OCI-LY1 (cell line): ENCODE data around the gene ZSCAN2.

Experiments used
- EZH2 ChIP-seq: fragments of 200-600 bp; sonication (generic), shearing (Covaris generic); IDR thresholded peaks from 2 replicates; pipeline ENCODE4 v1.8.0; 2017; ENCODE audit warnings: borderline replicate concordance, mixed run types, mild to moderate bottlenecking, antibody characterized with exemption, low read length, moderate library complexity, mixed read lengths
- TF ChIP-seq, protein P1 (sequence below): fragments of 200-600 bp; sonication (generic), shearing (Covaris generic); IDR thresholded peaks from 2 replicates; pipeline ENCODE4 v1.5.1; 2017; ENCODE audit warnings: mild to moderate bottlenecking, antibody characterized with exemption, low read length, moderate library complexity, mixed read lengths

DNA sequence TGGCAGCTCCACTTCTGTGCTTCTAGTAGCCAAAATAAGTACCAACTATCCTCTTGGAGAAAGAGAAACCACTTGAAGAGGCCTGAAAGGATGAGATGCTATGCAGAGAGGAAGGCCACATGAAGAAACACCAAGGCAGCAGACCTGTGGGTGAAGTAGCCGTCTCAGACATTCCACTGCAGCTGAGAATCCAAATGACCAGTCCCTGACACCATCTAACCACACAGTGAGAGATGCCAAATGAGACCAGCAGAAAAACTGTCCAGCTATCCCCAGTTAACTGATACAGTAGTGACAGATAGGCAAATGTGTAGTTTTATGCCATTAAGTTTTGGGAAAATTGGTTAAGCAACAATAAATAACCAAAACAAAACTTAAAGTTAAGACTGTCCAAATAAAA, 47.9 kb upstream of the ZSCAN2 start:
- TF ChIP-seq, protein P1, sequence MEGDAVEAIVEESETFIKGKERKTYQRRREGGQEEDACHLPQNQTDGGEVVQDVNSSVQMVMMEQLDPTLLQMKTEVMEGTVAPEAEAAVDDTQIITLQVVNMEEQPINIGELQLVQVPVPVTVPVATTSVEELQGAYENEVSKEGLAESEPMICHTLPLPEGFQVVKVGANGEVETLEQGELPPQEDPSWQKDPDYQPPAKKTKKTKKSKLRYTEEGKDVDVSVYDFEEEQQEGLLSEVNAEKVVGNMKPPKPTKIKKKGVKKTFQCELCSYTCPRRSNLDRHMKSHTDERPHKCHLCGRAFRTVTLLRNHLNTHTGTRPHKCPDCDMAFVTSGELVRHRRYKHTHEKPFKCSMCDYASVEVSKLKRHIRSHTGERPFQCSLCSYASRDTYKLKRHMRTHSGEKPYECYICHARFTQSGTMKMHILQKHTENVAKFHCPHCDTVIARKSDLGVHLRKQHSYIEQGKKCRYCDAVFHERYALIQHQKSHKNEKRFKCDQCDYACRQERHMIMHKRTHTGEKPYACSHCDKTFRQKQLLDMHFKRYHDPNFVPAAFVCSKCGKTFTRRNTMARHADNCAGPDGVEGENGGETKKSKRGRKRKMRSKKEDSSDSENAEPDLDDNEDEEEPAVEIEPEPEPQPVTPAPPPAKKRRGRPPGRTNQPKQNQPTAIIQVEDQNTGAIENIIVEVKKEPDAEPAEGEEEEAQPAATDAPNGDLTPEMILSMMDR: no peak
- TF ChIP-seq EZH2: no peak
